GM19372 (cell line): ENCODE data around the gene ZNRF2.

ENCODE experiments used
- ATAC-seq: cut with Tn5 transposase; IDR thresholded peaks from one replicate; pipeline ENCODE4 v1.9.1; 2021; ENCODE audit warnings: mild to moderate bottlenecking, low read depth, moderate library complexity; ENCODE audit not compliant: unreplicated experiment

The ZNRF2 gene

GRCh38 chr7:30390736-30391636, 106.6 kb downstream of the ZNRF2 start:
- ATAC-seq, result no peak

- ATAC-seq, result no peak
These were observed 107.4 kb downstream of the ZNRF2 start for GRCh38 chr7:30391806-30392205.

- ATAC-seq, result no peak
These were observed 111.3 kb downstream of the ZNRF2 start for GRCh38 chr7:30395676-30396075.

GRCh38 chr7:30396389-30396788, 112.0 kb downstream of the ZNRF2 start:
- ATAC-seq, result no peak

- ATAC-seq, result no peak
These were observed 119.1 kb downstream of the ZNRF2 start for GRCh38 chr7:30403477-30403876.

GRCh38 chr7:30405179-30405578, 120.8 kb downstream of the ZNRF2 start:
- no peak for ATAC-seq

GRCh38 chr7:30406664-30407425, 122.4 kb downstream of the ZNRF2 start:
- ATAC-seq, result no peak

- no peak for ATAC-seq
These were observed 126.8 kb downstream of the ZNRF2 start for GRCh38 chr7:30411173-30411572.

- no peak for ATAC-seq
These were observed 127.5 kb downstream of the ZNRF2 start for GRCh38 chr7:30411897-30412296.

- ATAC-seq, result no peak
These were observed 128.5 kb downstream of the ZNRF2 start for GRCh38 chr7:30412782-30413504.

GRCh38 chr7:30413864-30414263, 129.5 kb downstream of the ZNRF2 start:
- ATAC-seq, result no peak
